ENCODE results near the gene INVS.

- TF ChIP-seq POLR2AphosphoS5 (IDR thresholded peaks at IDR 0.05; ENCODE audit: borderline replicate concordance, low read depth, low read length) (no peak), EZH2 (IDR thresholded peaks at IDR 0.05) (no peak)
Measured at GRCh38 chr9:100309992-100310391, 210.9 kb downstream of the INVS start.
